ENCODE data around the gene AKNAD1.
"Not testable (repeated sequence)": the region's sequence is repeated elsewhere in the genome, so short reads cannot be mapped to it uniquely, and the experiment has no call there.

Gene AKNAD1

DNA sequence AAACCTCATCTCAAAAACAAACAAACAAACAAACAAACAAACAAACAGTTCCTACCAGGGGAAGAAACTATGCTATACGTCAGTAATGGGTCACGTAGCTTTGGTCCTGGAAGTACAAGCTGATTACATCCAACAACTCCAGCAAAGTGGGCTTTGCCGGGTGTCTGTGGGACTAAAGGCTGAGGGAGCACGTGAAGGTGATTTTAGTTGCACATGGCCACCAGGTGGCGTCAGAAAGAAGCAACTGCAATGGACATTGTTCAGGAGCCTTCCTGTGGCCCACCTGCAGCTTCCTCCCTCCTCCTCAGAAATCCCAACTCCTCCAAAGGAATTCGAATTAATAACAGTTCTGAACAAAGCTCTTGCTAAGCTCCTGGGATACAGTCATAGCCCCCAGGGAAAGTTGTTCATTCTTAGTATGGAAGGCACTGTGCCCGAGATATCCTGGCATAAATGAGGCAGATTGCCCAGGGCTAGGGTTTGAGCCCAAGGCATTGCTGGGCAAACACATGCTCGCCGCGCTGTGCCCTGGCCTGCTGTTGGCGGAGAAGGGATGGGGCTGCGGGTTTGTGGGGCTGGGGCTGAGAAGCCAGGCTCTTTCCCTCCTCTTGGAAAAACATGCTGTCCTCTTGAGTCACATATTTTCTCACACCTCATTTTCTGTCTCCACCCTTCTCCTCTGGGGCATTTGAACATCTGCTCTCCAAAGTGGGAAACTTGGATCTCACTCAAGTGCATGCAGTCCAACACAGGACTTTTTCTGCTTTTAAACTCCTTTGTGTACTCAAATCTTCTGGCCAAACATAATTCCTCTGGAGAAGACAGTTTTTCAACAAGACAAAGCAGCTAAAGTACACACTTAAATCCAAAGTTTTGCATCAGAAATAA lies 28.6 kb downstream of the AKNAD1 start:
- DNase-seq: no peak

DNA sequence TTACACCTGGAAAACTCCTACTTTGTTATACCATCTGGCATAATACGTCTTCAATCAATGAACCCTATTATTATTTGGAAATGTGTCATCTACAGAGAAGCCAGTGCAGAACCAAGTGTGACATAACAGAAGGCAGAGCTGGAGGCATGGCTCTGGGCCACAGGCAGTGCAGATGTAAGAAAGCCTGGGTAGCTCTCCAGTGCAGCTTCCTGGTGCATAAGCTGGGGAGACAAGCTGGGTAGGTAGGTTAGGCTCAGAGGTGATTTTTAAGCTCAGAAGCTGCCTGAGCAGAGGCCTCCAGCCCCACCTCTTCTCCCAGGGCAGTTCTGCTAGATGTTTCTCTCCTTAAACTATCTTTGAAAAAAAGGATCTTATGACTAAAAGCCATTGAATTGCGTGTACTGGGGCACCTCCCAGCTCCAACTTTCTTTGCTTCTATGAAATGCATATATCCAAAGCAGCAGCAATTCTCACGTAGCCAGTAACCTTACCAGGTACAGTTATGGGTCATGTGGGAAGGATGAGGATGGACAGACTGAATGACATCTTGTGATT lies 30.7 kb downstream of the AKNAD1 start:
- no peak for DNase-seq

DNA sequence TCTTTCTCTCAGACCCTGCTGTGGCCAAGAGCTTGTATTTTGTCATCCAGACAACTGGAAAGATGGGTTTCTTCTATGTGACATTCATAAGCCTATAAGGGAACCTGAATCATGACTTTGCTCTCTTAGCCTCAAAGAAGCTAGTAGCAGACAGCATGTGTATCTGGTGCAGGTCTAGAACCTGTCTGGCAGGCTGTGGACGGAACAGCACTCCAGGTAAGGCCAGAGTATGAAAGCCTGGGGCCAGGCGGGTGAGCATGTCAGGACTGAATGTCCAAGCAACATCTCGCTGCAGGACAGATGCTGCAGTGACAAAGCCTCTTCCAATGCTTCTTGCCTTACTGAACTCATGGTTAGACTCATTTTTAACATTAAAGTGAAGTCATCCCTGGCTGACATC lies 32.8 kb downstream of the AKNAD1 start:
- no peak for DNase-seq

DNA sequence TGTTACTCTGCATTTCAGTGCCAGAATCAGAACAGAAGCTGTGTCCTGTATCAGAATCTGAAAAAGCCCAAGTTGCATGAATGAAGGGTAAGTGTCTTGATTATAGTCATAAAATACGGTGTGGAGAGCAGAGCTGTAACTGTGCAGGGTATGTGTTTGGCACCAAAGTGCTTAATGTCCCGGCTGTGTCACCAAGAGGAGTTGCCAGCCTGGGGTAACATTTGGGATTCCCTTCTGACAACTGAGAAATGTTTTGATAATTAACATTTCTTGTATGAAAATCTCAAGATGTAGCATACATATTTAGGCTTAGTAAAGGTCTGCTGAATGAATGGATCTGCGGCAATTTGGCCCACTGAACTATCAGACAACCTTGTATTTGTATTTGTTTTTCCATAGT lies 33.3 kb downstream of the AKNAD1 start:
- no peak for DNase-seq

DNA sequence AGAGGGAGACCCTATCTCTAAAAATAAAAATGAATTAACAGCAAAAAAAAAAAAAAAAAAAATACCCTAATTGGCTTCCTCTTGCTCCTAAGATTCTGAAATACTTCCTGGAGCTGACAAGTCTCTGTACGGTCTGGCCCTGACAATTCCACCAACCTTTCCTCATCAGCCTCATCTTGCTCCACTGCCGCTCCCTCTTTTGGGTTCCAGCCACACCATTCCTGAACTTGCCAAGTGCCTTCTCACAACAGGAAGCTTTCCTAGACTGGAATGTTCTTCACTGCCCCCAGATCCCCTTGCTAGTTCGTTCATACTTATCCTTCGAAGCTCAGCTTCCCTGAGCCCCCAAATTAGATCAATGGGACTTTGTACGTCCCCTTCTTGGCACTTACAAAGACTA lies 37.0 kb downstream of the AKNAD1 start:
- DNase-seq: no peak

DNA sequence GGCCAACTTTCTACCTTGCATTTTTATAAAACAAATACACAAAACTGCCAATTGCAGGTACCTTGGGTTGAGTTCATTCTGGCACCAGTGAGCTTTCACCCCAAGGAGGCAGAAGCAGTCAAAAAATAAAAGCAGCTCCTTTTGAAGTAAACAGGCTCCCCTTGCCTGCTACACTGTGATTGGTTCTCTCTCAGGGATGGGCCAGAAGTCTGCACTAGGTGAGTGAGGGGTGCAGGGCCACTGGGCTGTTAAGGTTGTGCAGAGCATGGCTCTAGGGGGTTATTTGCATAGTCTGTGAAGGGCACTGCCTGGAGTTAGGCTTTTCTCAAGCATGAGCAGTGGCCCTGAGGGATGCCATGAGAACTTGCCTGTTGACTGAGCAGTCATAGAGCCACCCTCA lies 39.1 kb downstream of the AKNAD1 start:
- no peak for DNase-seq

DNA sequence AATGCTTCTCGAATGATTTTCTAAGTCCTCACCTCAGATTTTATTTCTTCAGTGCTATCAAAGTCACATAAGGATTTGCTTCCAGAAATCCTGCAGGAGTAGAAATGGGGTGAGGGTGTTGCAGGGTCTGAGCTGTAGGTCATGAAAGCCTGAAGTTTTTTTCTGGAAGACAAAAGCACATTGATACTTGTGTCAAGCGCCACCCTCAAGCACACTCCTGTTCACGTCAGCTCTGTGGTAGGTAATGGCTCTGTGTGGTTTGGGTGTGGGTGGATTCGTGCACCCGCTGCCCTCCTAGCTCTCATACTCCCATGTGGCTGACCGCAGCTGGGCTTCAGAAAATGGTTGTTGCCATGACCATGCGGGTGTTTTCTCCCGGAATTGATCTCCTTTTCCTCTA lies 39.9 kb downstream of the AKNAD1 start:
- DNase-seq: no peak

DNA sequence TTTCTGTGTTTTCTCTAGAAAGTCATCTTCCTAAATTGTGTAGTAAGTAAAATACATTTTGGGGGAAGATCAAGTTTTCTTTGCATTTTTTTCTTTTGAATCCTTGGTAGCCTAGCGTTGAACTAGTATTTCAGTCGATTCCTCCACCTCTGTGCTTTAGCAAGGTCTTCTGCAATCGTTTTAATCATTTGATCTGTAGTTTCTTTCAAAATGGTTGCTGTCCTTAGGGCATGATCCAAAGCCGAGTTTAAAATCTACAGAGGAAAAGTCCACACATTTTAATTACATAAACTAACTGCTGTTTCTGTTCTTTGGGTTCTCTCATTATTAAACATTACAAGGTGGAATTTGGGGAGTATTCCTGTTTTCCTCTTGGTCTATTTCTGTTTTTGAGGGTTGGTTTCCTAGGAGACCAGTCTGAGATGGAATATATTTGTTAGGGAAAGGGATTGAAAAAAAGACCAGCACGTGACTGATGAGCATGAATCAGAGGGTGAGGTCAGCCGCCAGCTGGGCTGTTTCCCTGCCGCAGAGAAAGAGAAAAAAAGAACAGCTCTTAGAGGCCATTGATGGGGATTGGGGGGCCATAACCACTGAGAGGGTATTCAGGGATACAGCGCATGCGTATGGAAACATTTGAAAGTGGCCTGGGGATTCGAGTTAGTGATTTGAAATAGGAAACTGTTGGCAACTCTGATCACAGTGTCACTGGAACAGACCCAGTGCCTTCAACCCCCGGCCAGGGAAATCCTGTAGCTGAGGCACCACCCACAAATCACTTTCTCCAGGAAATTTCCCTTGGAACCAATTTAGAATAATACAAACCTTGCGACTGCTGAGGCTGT lies 40.6 kb downstream of the AKNAD1 start:
- DNase-seq: no peak

DNA sequence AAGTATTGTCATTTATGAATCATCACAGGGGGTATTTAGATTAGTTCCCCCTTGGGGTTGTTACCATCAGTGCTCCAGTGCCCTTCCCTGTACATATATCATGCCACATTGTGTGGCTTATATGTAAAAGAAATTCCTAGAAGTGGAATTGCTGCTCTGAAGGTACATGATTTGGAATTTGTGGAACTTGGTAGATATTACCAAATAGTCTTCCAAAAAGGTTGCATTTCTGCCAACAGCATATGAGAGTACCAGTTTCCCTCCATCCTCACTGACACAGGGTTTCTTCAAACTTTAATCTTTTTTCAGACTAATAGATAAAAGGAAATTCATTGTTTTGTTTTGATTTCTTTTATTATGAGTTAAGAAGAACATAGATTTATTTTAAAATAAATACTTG lies 41.3 kb downstream of the AKNAD1 start:
- no peak for DNase-seq

DNA sequence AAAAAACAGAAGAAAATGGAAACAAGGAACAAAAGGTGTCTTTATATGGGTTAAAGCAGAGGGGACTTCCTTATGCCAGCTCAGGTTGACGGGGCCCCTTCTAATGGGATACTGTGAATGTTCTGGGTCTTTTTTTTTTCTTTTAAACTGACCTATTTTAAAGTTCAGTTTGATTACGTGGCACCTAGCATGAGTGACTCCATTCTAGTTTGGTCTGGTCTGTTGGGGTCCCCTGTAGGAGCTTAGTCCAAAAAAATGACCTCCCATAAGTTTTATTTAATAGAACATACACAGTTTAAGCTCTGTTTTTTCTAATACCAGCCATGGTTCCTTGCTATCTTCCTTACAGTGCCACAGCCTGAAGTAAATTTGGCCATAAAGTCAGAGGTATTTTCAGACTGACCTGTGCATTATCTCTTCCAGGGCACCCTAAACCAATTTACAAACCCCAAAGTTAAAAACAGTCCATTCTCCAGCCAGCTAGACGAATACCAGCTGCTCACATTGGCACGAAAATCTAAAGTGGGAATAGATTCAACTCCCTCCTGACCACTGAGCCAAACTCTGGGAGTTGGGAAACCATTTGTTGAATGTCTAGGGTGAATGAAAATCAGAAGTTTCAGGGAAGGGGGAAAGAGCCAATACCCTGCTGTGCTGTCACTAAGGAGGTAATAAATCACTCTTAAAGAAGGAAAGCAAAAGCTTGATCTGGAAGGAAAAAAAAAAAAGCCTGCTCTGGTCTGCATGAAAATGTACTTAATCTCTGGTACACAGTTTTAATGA lies 42.4 kb downstream of the AKNAD1 start:
- DNase-seq: no peak

DNA sequence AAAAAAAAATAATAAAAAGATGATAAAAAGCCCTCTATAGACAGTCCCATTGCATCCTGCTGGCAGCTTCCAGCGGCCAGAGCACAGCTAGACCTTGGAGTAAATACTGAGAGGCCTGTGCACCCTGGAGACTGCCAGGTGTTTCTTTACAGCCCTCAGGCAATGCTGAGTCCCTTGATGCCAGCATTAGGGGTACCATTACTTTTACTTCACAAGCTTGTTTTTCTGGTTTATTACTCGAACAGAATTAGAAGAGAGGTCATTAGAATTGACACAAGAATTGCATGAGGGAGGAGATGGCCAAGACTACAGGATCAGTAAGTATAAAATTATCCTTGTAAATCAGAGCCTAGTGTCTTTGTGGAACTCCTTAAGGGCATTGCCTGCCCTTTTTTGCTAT lies 43.6 kb downstream of the AKNAD1 start:
- no peak for DNase-seq

DNA sequence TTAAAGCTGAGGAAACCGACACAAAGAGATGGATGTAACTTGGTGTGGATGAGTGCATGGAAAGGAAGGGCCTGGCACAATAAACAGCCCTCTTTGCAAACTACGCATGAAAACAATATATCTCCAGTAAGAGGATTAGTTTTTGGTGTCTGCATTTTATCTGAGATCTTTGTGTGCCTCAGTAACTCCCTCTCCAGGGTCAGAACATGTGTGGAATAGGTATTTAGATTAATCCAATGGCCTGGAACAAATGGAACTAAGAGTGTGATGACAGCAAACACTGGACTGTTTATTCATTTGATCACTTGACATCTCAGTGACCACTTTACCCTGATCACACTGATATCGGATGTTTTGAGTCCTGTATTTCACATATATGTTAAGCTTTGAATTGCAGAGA lies 45.3 kb downstream of the AKNAD1 start:
- no peak for DNase-seq

DNA sequence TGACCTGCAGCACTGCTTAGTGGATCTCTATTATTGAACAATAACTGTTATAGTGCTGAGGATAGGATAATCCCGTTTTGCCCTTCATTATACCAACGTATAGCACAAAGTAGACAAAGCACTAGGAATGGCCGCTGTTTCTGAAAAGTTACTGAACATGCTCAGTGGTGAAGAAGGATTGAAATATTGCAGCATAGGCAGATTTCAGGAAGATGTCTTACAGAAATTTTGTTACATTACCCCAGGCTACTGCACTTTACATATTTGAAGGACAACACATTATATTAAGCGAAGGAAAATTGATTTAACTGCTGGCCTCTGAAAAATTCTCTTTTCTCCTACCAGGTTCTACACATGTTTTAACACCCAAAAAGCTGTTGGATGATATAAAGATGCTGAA lies 48.5 kb downstream of the AKNAD1 start:
- DNase-seq: no peak

DNA sequence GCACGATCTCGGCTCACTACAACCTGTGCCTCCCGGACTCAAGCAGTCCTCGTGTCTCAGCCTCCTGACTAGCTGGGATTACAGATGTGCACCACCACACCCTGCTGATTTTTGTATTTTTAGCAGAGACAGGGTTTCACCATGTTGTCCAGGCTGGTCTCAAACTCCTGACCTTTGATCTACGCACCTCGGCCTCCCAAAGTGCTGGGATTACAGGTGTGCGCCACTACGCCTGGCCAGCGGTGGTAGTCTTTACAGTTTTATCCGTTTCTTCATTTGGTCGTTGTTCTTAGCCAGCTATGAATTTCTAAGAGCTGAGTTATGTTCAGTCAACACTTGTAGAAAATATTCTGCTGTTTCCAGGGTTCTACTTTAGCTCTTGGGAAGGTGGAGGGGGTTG lies 53.3 kb downstream of the AKNAD1 start:
- no peak for DNase-seq

DNA sequence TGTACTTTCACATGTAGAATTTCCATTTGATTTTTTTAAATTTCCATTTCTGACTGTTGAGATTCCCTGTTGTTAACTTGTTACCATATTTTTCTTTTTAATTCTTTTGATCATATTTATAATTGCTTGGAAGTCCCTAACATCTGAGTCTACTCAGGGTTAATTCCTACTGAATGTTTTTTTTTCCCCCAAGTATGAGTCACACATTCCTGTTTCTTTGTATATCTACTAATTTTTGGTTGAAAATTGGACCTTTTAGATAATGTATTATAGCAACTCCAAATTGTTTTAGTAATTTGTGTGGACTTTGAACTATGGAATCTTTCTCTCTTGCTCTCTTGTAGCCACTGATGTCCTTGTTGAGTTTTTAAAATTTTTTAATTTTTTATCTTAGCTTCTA lies 55.8 kb downstream of the AKNAD1 start:
- no peak for DNase-seq

DNA sequence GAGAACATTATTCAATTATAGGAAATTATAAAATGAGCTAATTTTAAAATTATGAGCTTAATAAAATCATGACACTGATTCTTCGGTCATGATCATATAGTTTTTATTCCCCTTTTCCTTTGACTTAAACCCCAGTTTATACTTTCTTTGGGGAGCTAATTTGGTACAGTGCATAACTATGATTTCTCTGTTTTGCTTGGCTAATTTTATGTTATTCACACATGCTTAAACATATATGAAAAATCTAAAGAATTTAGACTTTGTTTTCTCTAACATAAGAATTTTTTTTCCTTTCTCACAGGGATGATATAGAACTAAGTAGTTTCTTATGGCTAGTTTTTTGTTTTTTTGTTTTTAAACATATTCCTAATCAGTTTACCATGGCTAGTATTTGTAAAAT lies 57.9 kb downstream of the AKNAD1 start:
- DNase-seq: no peak

DNA sequence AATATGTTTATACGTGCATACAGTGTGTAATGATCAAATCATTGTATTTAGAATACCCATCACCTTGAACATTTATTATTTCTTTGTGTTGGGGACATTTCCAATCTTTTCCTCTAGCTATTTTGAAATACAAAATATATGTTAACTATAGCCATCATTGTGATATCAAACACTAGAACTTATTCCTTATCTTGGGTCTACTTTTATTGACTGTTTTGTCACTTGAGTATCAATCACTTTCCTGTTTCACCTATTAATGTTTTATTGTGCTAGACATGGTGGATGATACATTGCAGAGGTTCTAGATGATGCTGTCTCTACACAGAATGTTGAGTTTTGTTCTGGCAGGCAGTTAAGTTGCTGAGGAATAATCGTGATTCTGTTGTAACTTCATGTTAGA lies 64.5 kb downstream of the AKNAD1 start:
- no peak for DNase-seq

DNA sequence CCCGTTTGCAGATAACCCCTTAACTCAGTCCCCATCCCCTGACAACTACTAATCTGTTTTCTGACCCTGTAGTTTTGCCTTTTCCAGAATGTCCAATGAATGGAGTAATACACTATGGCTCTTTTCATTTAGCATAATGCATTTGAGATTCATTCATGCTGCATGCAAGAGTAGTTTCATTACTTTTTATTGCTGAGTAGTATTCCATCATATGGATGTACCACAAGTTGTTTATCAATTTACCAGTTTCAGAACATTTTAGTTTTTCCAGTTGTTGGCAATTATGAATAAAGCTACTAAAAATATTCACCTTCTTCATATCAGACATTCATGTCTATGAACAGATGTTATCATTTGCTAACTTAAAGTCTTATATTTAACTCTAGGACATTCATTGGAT lies 65.1 kb downstream of the AKNAD1 start:
- no peak for DNase-seq

DNA sequence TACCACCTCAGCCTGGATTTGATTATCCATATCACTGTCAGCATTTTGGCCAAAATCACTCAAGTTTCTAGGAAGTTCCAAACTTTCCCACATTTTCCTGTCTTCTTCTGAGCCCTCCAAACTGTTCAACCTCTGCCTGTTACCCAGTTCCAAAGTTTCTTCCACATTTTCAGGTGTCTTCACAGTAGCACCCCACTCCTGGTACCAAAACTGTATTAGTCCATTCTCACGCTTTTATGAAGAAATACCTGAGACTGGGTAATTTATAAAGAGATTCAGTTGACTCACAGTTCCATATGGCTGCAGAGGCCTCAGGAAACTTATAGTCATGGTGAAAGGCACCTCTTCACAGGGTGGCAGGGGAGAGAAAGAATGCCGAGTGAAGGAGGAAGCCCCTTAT lies 71.0 kb downstream of the AKNAD1 start:
- DNase-seq: no peak

DNA sequence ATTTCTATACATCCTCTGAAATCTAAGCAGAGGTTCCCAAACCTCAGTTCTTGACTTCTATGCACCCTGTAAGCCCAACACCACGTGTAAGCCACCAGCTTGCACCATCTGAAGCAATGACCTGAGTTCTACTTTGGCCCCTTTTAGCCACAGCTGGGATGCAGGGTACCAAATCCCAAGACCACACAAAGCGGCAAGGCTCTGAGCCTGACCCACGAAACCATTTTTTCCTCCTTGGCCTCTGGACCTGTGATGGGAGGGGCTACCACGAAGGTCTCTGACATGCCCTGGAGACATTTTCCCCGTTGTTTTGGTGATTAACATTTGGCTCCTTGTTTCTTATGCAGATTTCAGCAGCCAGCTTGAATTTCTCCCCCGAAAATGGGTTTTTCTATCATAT lies 71.6 kb downstream of the AKNAD1 start:
- no peak for DNase-seq

DNA sequence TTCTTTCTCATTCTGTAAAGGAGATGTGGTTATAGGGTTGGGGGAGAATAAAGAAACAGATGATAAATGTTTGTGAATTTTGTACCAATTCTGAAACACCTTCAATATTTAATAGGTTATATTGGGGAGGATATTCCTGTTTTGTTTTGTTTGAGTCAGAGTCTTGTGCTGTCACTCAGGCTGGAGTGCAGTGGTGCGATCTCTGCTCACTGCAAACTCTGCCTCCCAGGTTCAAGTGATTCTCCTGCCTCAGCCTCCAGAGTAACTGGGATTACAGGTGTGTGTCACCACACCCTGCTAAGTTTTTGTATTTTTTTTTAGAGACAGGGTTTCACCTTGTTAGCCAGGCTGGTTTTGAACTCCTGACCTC lies 75.3 kb downstream of the AKNAD1 start:
- DNase-seq: not testable (repeated sequence)

DNA sequence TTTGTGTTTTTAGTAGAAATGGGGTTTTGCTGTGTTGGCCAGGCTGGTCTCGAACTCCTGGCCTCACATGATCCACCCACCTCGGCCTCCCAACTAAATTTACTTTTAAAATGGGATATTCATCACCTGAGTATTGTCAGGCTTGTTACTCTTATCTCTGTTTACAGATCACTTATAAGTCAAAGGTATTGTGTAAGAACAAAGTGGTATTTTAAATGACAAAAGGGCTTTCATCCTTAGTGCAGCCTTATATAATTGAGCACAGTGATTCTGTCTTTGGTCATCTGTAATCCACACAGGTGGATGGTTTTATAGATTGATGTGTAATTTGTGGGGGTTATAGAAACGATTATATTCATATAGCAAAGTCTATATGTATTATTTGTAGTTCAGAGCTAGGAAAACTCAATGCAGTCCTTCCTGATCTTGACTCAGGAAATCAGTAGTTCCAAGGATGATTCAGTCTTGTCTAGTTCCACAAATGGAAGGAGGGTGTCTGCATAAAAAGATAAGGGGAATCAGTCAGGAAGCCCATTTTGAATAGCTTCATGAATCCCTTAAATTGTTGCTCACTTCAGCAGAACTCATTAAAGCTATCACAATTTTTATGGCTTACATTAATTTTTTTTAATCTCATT lies 75.8 kb downstream of the AKNAD1 start:
- DNase-seq: no peak

DNA sequence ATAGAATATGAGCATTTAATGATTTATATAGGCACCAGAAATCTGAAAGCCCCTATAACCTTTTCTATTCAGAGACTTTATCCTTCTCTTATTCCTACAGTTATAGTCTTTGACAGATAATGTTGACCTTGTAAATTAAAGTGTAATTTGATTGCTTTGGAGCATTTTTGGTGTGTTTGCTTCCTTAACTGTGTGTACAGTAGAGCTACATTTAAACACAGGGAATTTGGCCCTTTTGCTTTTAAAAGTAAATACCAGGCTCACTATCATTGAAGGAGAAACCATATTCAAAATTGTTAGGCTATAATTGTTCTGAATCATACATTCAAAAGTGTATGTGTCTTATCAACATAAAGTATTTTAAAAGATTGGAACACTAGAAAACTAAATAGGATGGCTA lies 77.4 kb downstream of the AKNAD1 start:
- no peak for DNase-seq

All from GOT3 (cell line).